Tibial artery (tissue), 4 donors: ENCODE data around the gene BLZF1.

Experiments used
- DNase-seq, 2 donors: peaks; one replicate each; pipeline ENCODE4 v3.0.0-alpha.2; 2019
- H3K27ac ChIP-seq, 2 donors: fragments of 200-600 bp; sonication (generic) in 1 of 2; 1 replicate in 1 of 2; 2 replicates in 1 of 2; pipeline ENCODE4 v1.5.1; 2018 to 2019; ENCODE audit warnings: mild to moderate bottlenecking in 1 of 2
- H3K27me3 ChIP-seq, 2 donors: fragments of 200-600 bp; sonication (generic) in 1 of 2; one replicate each; pipeline versions ENCODE4 v1.5.1 to v1.6.0; 2016 to 2019
- H3K36me3 ChIP-seq, 3 donors: fragments of 200-600 bp; sonication (generic) in 2 of 3; one replicate each; pipeline ENCODE4 v1.5.1; 2016 to 2019; ENCODE audit warnings: mild to moderate bottlenecking in 2 of 3
- H3K4me1 ChIP-seq, 4 donors: fragments of 200-600 bp; sonication (generic) in 2 of 4; 1 replicate in 3 of 4; 2 replicates in 1 of 4; pipeline ENCODE4 v1.5.1; 2016 to 2019
- H3K4me3 ChIP-seq, 2 donors: fragments of 200-600 bp; sonication (generic) in 1 of 2; 1 replicate in 1 of 2; 2 replicates in 1 of 2; pipeline ENCODE4 v1.5.1; 2018 to 2019; ENCODE audit warnings: mild to moderate bottlenecking in 2 of 2
- H3K9me3 ChIP-seq, 3 donors: fragments of 200-600 bp; sonication (generic) in 1 of 3; one replicate each; pipeline ENCODE4 v1.5.1; 2016 to 2019
- CTCF ChIP-seq, 2 experiments: fragments of 200-600 bp in 1 of 2; fragments of 450-650 bp in 1 of 2; IDR thresholded peaks; one replicate each; pipeline ENCODE4 v1.5.1; 2017 to 2019; ENCODE audit warnings: antibody characterized with exemption in 2 of 2, mild to moderate bottlenecking in 1 of 2, moderate library complexity in 1 of 2
- intact Hi-C: fragments of 100-400 bp; cut with DNase I; formaldehyde crosslinking; loops from one replicate; pipeline ENCODE4 v1.15.0; 2023; ENCODE audit warnings: low total_unique reads

BLZF1 gene

GRCh38 chr1:169367686-169368405 lies at the start of gene BLZF1, which contains the start of gene NME7:
Gene BLZF1 (plus strand): TSS chr1:169368195. CDS start chr1:169369523, 1,328 bp downstream.
Gene NME7 (minus strand): TSS chr1:169367797. CDS start chr1:169367710, 87 bp downstream.
- intact Hi-C loops: no loop called here
- Histone ChIP-seq H3K36me3 (peaks cover 16 to 20% (median 19%) of the 10 kb centered on the region in 3 donors), H3K27me3 (no peaks in the 10 kb centered on the region), H3K4me1 (peaks cover 0 to 28% (median 17%) of the 10 kb centered on the region in 4 donors), H3K9me3 (no peaks in the 10 kb centered on the region), H3K27ac (peak within 1 kb of the TSS; percentile 78 to 81), H3K4me3 (peak within 1 kb of the TSS; percentile 61 to 81)
- no peak for TF ChIP-seq CTCF (IDR thresholded peaks at IDR 0.05)
- peak; percentile 97 to 98 for DNase-seq

GRCh38 chr1:169318536-169319244 lies 49.3 kb upstream of the BLZF1 start:
- Histone ChIP-seq H3K36me3 (peaks cover 0 to 3% (median 0%) of the 10 kb centered on the region in 3 donors), H3K27ac (no peak overlapping the region), H3K9me3 (no peaks in the 10 kb centered on the region), H3K4me3 (no peak overlapping the region), H3K27me3 (no peaks in the 10 kb centered on the region), H3K4me1 (no peaks in the 10 kb centered on the region)
- no peak for TF ChIP-seq CTCF (IDR thresholded peaks at IDR 0.05)
- intact Hi-C loops: no loop called here
- DNase-seq: no peak

GRCh38 chr1:169321539-169321938 lies 46.5 kb upstream of the BLZF1 start:
- Histone ChIP-seq H3K9me3 (no peaks in the 10 kb centered on the region), H3K27me3 (no peaks in the 10 kb centered on the region), H3K36me3 (peaks cover 0 to 3% (median 0%) of the 10 kb centered on the region in 3 donors), H3K4me1 (peaks cover 0 to 7% (median 0%) of the 10 kb centered on the region in 4 donors), H3K27ac (no peak overlapping the region), H3K4me3 (no peak overlapping the region)
- DNase-seq: no peak
- intact Hi-C loops: no loop called here
- TF ChIP-seq CTCF (IDR thresholded peaks at IDR 0.05): no peak

- H3K4me3 ChIP-seq: no peak overlapping the region
- no peak for DNase-seq
- no peaks in the 10 kb centered on the region for H3K27me3 ChIP-seq
- intact Hi-C loops: no loop called here
- no peak for TF ChIP-seq CTCF (IDR thresholded peaks at IDR 0.05)
- H3K27ac ChIP-seq: no peak overlapping the region
- H3K9me3 ChIP-seq: no peaks in the 10 kb centered on the region
- H3K36me3 ChIP-seq: peaks cover 0 to 3% (median 0%) of the 10 kb centered on the region in 3 donors
- peaks cover 0 to 7% (median 0%) of the 10 kb centered on the region in 4 donors for H3K4me1 ChIP-seq
Measured at GRCh38 chr1:169322138-169322537, 45.9 kb upstream of the BLZF1 start.

- no peak overlapping the region for H3K4me3 ChIP-seq
- H3K27ac ChIP-seq: no peak overlapping the region
- intact Hi-C loops: no loop called here
- no peaks in the 10 kb centered on the region for H3K27me3 ChIP-seq
- DNase-seq: no peak
- peaks cover 0 to 7% (median 0%) of the 10 kb centered on the region in 4 donors for H3K4me1 ChIP-seq
- H3K36me3 ChIP-seq: no peaks in the 10 kb centered on the region
- peaks cover 0 to 3% (median 0%) of the 10 kb centered on the region in 3 donors for H3K9me3 ChIP-seq
- no peak for TF ChIP-seq CTCF (IDR thresholded peaks at IDR 0.05)
Measured at GRCh38 chr1:169325117-169325516, 42.9 kb upstream of the BLZF1 start.
